MM.1S (cell line): ENCODE measurements around the gene MPHOSPH9.

Source experiments
- EZH2 ChIP-seq: fragments of 300-600 bp; sonication (generic); optimal IDR thresholded peaks from 2 replicates; pipeline ENCODE3; 2017; ENCODE audit warnings: low read depth, mild to moderate bottlenecking, antibody characterized with exemption, low read length, mixed read lengths
- TF ChIP-seq, protein P1 (sequence below): fragments of 300-600 bp; sonication (generic); IDR thresholded peaks from 2 replicates; pipeline ENCODE4 v1.5.1; 2016; ENCODE audit warnings: antibody characterized with exemption, low read length, mixed read lengths

DNA sequence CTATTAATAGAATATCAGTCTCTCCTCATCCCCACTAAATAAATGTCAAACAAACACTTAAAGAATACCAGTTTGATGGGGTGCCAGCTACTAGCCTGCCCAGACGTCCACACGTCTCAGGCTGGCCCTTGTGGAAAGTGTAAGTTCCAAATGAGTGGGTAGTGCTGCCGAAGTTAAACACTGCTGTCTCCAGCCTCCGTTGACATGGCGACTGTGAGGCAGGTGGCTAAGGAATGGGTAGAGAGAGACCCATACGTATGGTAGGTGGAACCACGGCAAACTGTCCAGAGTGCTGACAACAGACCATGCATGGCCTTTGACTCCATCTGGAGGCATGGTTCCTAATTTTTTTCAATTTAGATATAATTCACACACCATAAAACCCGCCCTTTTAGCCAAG, 119.9 kb downstream of the MPHOSPH9 start:
- TF ChIP-seq, protein P1, sequence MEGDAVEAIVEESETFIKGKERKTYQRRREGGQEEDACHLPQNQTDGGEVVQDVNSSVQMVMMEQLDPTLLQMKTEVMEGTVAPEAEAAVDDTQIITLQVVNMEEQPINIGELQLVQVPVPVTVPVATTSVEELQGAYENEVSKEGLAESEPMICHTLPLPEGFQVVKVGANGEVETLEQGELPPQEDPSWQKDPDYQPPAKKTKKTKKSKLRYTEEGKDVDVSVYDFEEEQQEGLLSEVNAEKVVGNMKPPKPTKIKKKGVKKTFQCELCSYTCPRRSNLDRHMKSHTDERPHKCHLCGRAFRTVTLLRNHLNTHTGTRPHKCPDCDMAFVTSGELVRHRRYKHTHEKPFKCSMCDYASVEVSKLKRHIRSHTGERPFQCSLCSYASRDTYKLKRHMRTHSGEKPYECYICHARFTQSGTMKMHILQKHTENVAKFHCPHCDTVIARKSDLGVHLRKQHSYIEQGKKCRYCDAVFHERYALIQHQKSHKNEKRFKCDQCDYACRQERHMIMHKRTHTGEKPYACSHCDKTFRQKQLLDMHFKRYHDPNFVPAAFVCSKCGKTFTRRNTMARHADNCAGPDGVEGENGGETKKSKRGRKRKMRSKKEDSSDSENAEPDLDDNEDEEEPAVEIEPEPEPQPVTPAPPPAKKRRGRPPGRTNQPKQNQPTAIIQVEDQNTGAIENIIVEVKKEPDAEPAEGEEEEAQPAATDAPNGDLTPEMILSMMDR = no peak
- TF ChIP-seq EZH2 = no peak
